Esophagus muscularis mucosa (tissue), 4 donors: ENCODE results near the gene ADD2. TPM values are rescaled to one million over a fixed set of nuclear protein-coding genes. Genes with fewer than 3 reads are reported as not detected.
"Not testable (repeated sequence)": the region's sequence is repeated elsewhere in the genome, so short reads cannot be mapped to it uniquely, and the experiment has no call there.

Experiments
- DNase-seq: peaks from one replicate; pipeline ENCODE4 v3.0.0-alpha.2; 2017; ENCODE audit errors: extremely low spot score
- H3K27ac ChIP-seq, 4 donors: fragments of 200-600 bp; sonication (generic); replicated peaks in 1 of 4; 1 replicate in 3 of 4; 2 replicates in 1 of 4; pipeline ENCODE4 v1.5.1; 2016 to 2019; ENCODE audit warnings: mild to moderate bottlenecking in 1 of 4
- H3K27me3 ChIP-seq, 4 donors: fragments of 200-600 bp; sonication (generic); one replicate each; pipeline versions ENCODE4 v1.5.1 to v1.6.0; 2016 to 2019
- H3K36me3 ChIP-seq, 4 donors: fragments of 200-600 bp; sonication (generic); one replicate each; pipeline ENCODE4 v1.5.1; 2016 to 2019
- H3K4me1 ChIP-seq, 4 donors: fragments of 200-600 bp; sonication (generic); one replicate each; pipeline ENCODE4 v1.5.1; 2016 to 2019
- H3K4me3 ChIP-seq, 4 donors: fragments of 200-600 bp; sonication (generic); 1 replicate in 2 of 4; 2 replicates in 2 of 4; pipeline ENCODE4 v1.5.1; 2016 to 2019; ENCODE audit warnings: mild to moderate bottlenecking in 4 of 4, moderate library complexity in 1 of 4
- H3K9me3 ChIP-seq, 4 donors: fragments of 200-600 bp; sonication (generic); 1 replicate in 3 of 4; 2 replicates in 1 of 4; pipeline ENCODE4 v1.5.1; 2016 to 2019
- CTCF ChIP-seq, 3 experiments: fragments of 200-600 bp in 2 of 3; fragments of 450-650 bp in 1 of 3; sonication (generic) in 2 of 3; IDR thresholded peaks; one replicate each; pipeline ENCODE4 v1.5.1; 2017 to 2019; ENCODE audit warnings: antibody characterized with exemption in 3 of 3, mild to moderate bottlenecking in 2 of 3, moderate library complexity in 1 of 3
- EP300 ChIP-seq: sonication (generic); formaldehyde crosslinking; IDR thresholded peaks from one replicate; pipeline ENCODE4 v1.6.1; 2017; ENCODE audit warnings: antibody characterized with exemption
- POLR2A ChIP-seq: fragments of 450-650 bp; IDR thresholded peaks from one replicate; pipeline ENCODE4 v1.6.1; 2017; ENCODE audit warnings: antibody characterized with exemption, moderate library complexity, mild to moderate bottlenecking, low read depth
- POLR2AphosphoS5 ChIP-seq, 2 donors: sonication (generic); formaldehyde crosslinking; IDR thresholded peaks; one replicate each; pipeline ENCODE4 v1.6.1; 2017; ENCODE audit warnings: antibody characterized with exemption in 2 of 2
- WGBS: methylation state at CpG from one replicate; pipeline ENCODE4 v1.1.5; 2018; 5-methylcytosine and 5-hydroxymethylcytosine counted together
- intact Hi-C: fragments of 100-400 bp; cut with DNase I; formaldehyde crosslinking; loops from one replicate; pipeline ENCODE4 v1.15.1; 2023
- total RNA-seq, 4 donors: library from RNA; depleted of rRNA; stranded (reverse); fragments of >200 nt; gene quantifications; one replicate each; pipeline versions ENCODE4 v1.1.0 to v1.2.1, GENCODE V29; 2016

ADD2 gene
- total RNA-seq, 4 donors from 2014 or later, result 2.5 to 8.6 (median 5.0) TPM

- no peaks in the 10 kb centered on the region for H3K36me3 ChIP-seq
- TF ChIP-seq POLR2A, result no peak
- TF ChIP-seq POLR2AphosphoS5 (IDR thresholded peaks at IDR 0.05), result no peak
- TF ChIP-seq CTCF (IDR thresholded peaks at IDR 0.05), result no peak
- TF ChIP-seq EP300, result no peak
- no peak overlapping the region for H3K4me3 ChIP-seq
- peaks cover 0 to 18% (median 5%) of the 10 kb centered on the region in 4 donors for H3K9me3 ChIP-seq
- no peaks in the 10 kb centered on the region for H3K4me1 ChIP-seq
- H3K27me3 ChIP-seq, result peaks cover 0 to 15% (median 0%) of the 10 kb centered on the region in 4 donors
- H3K27ac ChIP-seq, result no peak overlapping the region
- WGBS, result 61% methylated on average over 6 of the region's 10 CpGs
- intact Hi-C loops, result no loop called here
- no peak for DNase-seq
Measured at GRCh38 chr2:70801607-70802263, 33.7 kb upstream of the ADD2 start.

- H3K9me3 ChIP-seq, result peaks cover 0 to 18% (median 5%) of the 10 kb centered on the region in 4 donors
- H3K27me3 ChIP-seq, result peaks cover 0 to 12% (median 0%) of the 10 kb centered on the region in 4 donors
- H3K36me3 ChIP-seq, result no peaks in the 10 kb centered on the region
- H3K4me1 ChIP-seq, result no peaks in the 10 kb centered on the region
- intact Hi-C loops, result no loop called here
- TF ChIP-seq POLR2A (no peak), EP300 (no peak), POLR2AphosphoS5 (IDR thresholded peaks at IDR 0.05) (no peak)
- H3K27ac ChIP-seq, result no peak overlapping the region
- no peak overlapping the region for H3K4me3 ChIP-seq
- DNase-seq, result no peak
- WGBS, result 90% methylated on average over 2 of the region's 2 CpGs
Measured at GRCh38 chr2:70799706-70800105, 31.7 kb upstream of the ADD2 start.

- H3K4me1 ChIP-seq, H3K4me3 ChIP-seq, H3K27ac ChIP-seq, DNase-seq, H3K36me3 ChIP-seq, intact Hi-C loops: not testable (repeated sequence)
- H3K9me3 ChIP-seq, result peaks cover 0 to 18% (median 5%) of the 10 kb centered on the region in 4 donors
- peaks cover 0 to 19% (median 0%) of the 10 kb centered on the region in 4 donors for H3K27me3 ChIP-seq
- 90% methylated on average over 3 of the region's 3 CpGs for WGBS
Measured at GRCh38 chr2:70797996-70798395, 30.0 kb upstream of the ADD2 start.

- WGBS, result 67% methylated on average over 2 of the region's 2 CpGs
- no peak for DNase-seq
- H3K4me3 ChIP-seq, result no peak overlapping the region
- intact Hi-C loops, result no loop called here
- H3K27me3 ChIP-seq, result peaks cover 0 to 19% (median 0%) of the 10 kb centered on the region in 4 donors
- TF ChIP-seq EP300, result no peak
- TF ChIP-seq CTCF (IDR thresholded peaks at IDR 0.05), result no peak
- TF ChIP-seq POLR2AphosphoS5 (IDR thresholded peaks at IDR 0.05), result no peak
- TF ChIP-seq POLR2A, result no peak
- H3K36me3 ChIP-seq, result no peaks in the 10 kb centered on the region
- H3K27ac ChIP-seq, result no peak overlapping the region
- H3K9me3 ChIP-seq, result peaks cover 0 to 18% (median 5%) of the 10 kb centered on the region in 4 donors
- no peaks in the 10 kb centered on the region for H3K4me1 ChIP-seq
Measured at GRCh38 chr2:70797506-70797905, 29.5 kb upstream of the ADD2 start.

GRCh38 chr2:70796262-70796661, 28.3 kb upstream of the ADD2 start:
- no peak for TF ChIP-seq EP300
- TF ChIP-seq CTCF (IDR thresholded peaks at IDR 0.05), result no peak
- TF ChIP-seq POLR2AphosphoS5 (IDR thresholded peaks at IDR 0.05), result no peak
- no peak for TF ChIP-seq POLR2A
- Histone ChIP-seq H3K4me3 (no peak overlapping the region), H3K27me3 (peaks cover 0 to 26% (median 0%) of the 10 kb centered on the region in 4 donors), H3K9me3 (peaks cover 0 to 18% (median 5%) of the 10 kb centered on the region in 4 donors), H3K27ac (no peak overlapping the region), H3K4me1 (no peaks in the 10 kb centered on the region), H3K36me3 (no peaks in the 10 kb centered on the region)
- no peak for DNase-seq
- intact Hi-C loops, result no loop called here
- WGBS, result 57% methylated on average over 1 of the region's 1 CpG
